Brain microvascular endothelial cell (primary cell): ENCODE measurements around the gene LRP6.

Experiments used
- DNase-seq: peaks from one replicate; pipeline ENCODE4 v3.0.0-alpha.2; 2020
- H3K27ac ChIP-seq: fragments of 250-450 bp; sonication (Bioruptor Pico); 2 replicates; pipeline ENCODE4 v1.5.1; 2020; ENCODE audit warnings: mild to moderate bottlenecking, moderate library complexity
- H3K27me3 ChIP-seq: fragments of 250-450 bp; sonication (Bioruptor Pico); replicated peaks from 2 replicates; pipeline ENCODE4 v1.5.1; 2020; ENCODE audit warnings: mild to moderate bottlenecking
- H3K36me3 ChIP-seq: fragments of 250-450 bp; sonication (Bioruptor Pico); replicated peaks from 2 replicates; pipeline ENCODE4 v1.5.1; 2020; ENCODE audit warnings: mild to moderate bottlenecking
- H3K4me3 ChIP-seq: 2 replicates; pipeline ENCODE4 v1.5.1; 2011; ENCODE audit warnings: low read depth, mild to moderate bottlenecking, control low read depth, low read length, moderate library complexity
- CTCF ChIP-seq: IDR thresholded peaks from 2 replicates; pipeline ENCODE4 v1.5.1; 2011; ENCODE audit warnings: low read depth, mild to moderate bottlenecking, moderate library complexity, low read length, control low read depth, inconsistent platforms; ENCODE audit errors: missing control alignments
- in situ Hi-C: cut with HindIII; loops from 2 replicates; pipeline ENCODE4 v1.10.0; 2017; ENCODE audit warnings: low sequenced_read_pairs, low pct_ligation_motif_present

The LRP6 gene

GRCh38 chr12:12282202-12282601 lies 15.4 kb upstream of the LRP6 start:
- Histone ChIP-seq H3K27ac (no peak overlapping the region), H3K4me3 (no peak overlapping the region), H3K36me3 (no peaks in the 10 kb centered on the region), H3K27me3 (no peaks in the 10 kb centered on the region)
- in situ Hi-C loops: no loop called here
- DNase-seq: no peak
- TF ChIP-seq CTCF: no peak

- no peak for TF ChIP-seq CTCF
These were observed 14.3 kb upstream of the LRP6 start for GRCh38 chr12:12281134-12281533.

GRCh38 chr12:12278899-12279298 lies 12.1 kb upstream of the LRP6 start:
- Histone ChIP-seq H3K27me3 (no peaks in the 10 kb centered on the region), H3K27ac (no peak overlapping the region), H3K36me3 (no peaks in the 10 kb centered on the region), H3K4me3 (no peak overlapping the region)
- TF ChIP-seq CTCF: no peak
- DNase-seq: no peak
- in situ Hi-C loops: no loop called here

More at GRCh38 chr12:12281134-12281533, 14.3 kb upstream of the LRP6 start:
- Histone ChIP-seq H3K27me3 (no peaks in the 10 kb centered on the region), H3K4me3 (no peak overlapping the region), H3K27ac (no peak overlapping the region), H3K36me3 (no peaks in the 10 kb centered on the region)
- in situ Hi-C loops: no loop called here
- no peak for DNase-seq

GRCh38 chr12:12275874-12276273 lies 9.0 kb upstream of the LRP6 start:
- Histone ChIP-seq H3K36me3 (no peaks in the 10 kb centered on the region), H3K27me3 (no peaks in the 10 kb centered on the region), H3K4me3 (no peak overlapping the region), H3K27ac (no peak overlapping the region)
- DNase-seq: no peak
- in situ Hi-C loops: no loop called here
- no peak for TF ChIP-seq CTCF

GRCh38 chr12:12273291-12273957 lies 6.6 kb upstream of the LRP6 start:
- in situ Hi-C loops: no loop called here

More at GRCh38 chr12:12273291-12273957, 6.6 kb upstream of the LRP6 start:
- Histone ChIP-seq H3K36me3 (no peaks in the 10 kb centered on the region), H3K27me3 (no peaks in the 10 kb centered on the region), H3K4me3 (no peak overlapping the region), H3K27ac (peak overlapping the region; percentile 53)
- no peak for TF ChIP-seq CTCF
- DNase-seq: peak; percentile 75
